DMS79 treated with DMSO at 0.1 percent for 48 hours (cell line): ENCODE results near the gene PTMS.

Source experiments
- DNase-seq: peaks from one replicate; lab custom pipeline; 2025; lab: John Stamatoyannopoulos, UW

PTMS gene

GRCh38 chr12:6771509-6772330, 5.6 kb downstream of the PTMS start:
- DNase-seq, result no peak

DNA sequence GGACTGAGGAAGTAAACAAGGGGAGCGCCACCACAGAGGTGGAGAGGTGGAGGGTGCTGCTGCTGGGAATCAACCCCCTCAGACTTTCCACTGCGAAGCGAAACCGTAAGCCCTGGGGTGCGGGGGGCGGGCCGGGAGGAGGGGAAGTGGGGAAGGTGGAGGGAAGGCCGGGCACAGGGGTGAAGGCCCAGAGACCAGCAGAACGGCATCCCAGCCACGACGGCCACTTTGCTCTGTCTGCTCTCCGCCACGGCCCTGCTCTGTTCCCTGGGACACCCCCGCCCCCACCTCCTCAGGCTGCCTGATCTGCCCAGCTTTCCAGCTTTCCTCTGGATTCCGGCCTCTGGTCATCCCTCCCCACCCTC, 6.2 kb downstream of the PTMS start, which contains the start of gene LAG3:
Gene LAG3 (plus strand): TSS at position 190 of the 365 bp plus-strand sequence. CDS start 333 bp downstream, outside the sequence.
- DNase-seq, result no peak

- peak; percentile 5 for DNase-seq
Measured at GRCh38 chr12:6772726-6773589, 6.8 kb downstream of the PTMS start.

DNA sequence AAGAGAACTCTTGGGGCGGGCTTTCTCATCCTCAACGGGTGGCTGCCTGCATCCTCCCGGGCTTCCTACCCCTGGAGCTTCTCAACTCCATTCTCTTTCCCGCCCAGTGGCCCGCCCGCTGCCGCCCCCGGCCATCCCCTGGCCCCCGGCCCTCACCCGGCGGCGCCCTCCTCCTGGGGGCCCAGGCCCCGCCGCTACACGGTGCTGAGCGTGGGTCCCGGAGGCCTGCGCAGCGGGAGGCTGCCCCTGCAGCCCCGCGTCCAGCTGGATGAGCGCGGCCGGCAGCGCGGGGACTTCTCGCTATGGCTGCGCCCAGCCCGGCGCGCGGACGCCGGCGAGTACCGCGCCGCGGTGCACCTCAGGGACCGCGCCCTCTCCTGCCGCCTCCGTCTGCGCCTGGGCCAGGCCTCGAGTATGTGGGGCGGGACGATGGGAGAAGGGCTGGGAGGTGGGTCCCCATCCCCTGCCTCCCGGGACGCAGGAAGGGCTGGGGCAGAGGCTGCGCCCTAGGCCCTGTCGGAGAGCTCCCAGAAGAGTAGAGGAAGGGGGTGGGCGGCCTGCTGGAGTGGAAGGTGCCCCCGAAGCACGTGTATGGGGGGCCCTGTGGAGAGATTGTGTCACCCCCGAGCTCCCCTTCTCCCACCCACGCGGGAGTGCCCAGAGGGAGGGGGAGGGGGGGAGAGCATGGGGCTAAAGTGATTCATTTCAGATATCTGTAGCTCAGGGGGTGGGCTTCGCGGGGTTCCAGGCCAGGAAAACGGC, 7.6 kb downstream of the PTMS start:
- DNase-seq, result no peak

- DNase-seq, result no peak
Measured at GRCh38 chr12:6774499-6775062, 8.4 kb downstream of the PTMS start.

DNA sequence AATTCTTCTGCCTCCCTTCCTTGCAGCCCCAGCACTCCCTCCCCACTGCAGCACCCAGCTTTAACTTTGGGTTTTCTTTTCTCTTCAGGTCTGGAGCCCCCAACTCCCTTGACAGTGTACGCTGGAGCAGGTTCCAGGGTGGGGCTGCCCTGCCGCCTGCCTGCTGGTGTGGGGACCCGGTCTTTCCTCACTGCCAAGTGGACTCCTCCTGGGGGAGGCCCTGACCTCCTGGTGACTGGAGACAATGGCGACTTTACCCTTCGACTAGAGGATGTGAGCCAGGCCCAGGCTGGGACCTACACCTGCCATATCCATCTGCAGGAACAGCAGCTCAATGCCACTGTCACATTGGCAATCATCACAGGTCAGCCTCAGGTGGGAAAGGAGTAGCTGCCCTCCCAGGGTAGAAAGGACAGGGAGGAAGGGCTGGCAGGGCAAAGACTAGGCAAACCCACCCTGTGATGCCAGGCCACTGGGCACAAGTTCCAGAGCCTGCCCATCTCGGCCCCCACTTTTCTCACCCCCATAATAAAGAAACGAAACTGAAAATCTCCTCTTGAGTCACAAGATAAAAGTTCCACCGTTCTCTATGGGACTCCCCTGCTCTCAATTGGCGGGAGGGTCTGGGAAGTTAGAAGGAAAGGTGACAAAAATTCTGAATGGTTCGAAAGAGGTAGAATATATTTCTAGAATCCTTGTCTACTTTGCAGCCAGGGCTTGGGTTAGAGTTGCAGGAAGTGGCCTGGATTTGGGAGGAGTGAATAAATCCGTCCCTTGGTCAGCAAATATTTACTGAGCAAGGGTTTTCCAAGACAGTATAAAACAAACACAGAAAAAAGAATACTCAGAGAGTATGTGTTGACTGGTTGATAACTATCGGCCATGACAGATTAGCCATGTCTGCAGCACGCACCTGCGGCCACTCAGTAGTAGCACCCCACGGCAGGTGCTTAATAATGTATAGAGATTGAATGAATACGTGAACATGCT, 9.3 kb downstream of the PTMS start:
- no peak for DNase-seq

GRCh38 chr12:6777386-6777785, 11.2 kb downstream of the PTMS start:
- no peak for DNase-seq

GRCh38 chr12:6778217-6778573, 12.0 kb downstream of the PTMS start:
- peak; percentile 58 for DNase-seq

DNA sequence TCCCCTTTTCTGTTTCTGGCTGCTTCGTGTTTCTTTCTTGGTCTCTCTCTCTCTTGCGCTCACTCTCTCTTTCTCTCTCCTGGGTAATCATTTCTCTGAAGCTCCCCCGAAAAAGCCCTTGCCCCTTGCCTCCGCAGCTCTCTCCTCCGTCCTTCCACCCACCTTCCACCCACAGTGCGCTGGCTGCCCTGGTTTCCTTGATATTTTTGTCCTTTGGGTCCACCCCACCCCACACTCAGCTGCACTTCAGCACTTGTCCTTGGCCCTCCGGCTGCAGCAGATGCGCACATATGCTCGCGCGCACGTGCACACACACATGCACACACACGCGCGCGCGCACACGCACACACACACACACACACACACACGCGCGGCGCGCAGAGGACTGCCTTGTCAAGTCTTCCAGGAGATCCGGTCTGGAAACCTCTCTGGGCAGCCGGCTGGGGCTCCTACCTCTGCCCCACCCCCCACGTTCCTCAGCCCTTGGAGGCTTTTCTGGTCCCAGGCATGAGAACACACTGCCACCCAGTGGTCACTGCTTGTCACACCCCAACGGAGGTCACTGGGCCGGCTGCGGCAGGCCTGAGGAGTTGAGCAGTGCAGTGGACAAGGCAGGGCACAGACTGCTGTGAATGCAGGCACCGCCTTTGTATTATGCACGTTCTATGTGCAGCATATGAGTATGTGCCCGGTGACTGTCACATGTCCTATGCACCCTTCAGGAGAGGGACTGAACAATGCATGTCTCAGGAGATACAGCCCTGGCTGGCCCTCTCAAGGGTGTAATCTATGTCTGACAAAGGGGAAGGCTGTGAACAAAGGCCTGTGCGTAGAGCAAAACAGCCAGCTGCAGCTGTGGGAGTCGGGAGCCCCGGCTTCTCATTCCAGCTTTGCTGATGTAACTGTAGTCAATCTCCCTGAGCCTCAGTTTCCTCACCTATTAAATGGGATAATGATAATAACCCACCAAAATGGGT, 12.7 kb downstream of the PTMS start:
- DNase-seq, result peak; percentile 92

DNA sequence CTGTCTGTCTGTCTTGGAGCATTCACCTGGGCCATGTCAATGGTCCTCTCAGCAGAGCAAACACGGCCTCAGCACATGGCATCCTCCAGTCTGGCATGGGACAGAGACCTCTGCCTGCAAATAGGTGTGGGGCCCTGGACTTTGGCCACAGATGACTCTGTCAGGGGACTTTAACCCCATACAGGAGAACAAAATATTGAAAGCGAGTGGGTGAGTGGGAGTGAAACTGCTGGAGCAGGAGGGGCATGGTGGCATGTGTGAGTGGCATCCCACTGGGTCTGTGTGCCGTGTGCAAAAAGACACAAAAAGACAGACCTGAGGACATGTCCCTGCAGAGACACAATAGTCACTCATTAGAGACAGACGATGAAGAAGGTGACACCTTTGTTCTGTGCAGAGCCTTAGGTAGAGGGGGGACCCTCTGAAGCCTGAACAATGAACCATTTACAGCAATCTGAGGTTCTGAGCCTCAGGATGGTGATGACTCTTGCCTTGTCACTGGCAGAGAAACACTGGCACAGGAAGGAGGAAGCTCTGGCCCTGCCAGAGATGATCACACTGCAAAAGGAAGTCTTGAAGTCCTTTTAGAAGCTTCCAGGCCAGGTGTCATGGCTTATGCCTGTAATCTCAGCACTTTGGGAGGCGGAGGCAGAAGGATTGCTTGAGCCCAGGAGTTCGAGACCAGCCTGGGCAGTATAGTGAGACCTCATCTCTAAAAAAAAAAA, 13.7 kb downstream of the PTMS start:
- no peak for DNase-seq

- no peak for DNase-seq
Measured at GRCh38 chr12:6780573-6780972, 14.4 kb downstream of the PTMS start.

- no peak for DNase-seq
Measured at GRCh38 chr12:6782119-6782518, 16.0 kb downstream of the PTMS start.

DNA sequence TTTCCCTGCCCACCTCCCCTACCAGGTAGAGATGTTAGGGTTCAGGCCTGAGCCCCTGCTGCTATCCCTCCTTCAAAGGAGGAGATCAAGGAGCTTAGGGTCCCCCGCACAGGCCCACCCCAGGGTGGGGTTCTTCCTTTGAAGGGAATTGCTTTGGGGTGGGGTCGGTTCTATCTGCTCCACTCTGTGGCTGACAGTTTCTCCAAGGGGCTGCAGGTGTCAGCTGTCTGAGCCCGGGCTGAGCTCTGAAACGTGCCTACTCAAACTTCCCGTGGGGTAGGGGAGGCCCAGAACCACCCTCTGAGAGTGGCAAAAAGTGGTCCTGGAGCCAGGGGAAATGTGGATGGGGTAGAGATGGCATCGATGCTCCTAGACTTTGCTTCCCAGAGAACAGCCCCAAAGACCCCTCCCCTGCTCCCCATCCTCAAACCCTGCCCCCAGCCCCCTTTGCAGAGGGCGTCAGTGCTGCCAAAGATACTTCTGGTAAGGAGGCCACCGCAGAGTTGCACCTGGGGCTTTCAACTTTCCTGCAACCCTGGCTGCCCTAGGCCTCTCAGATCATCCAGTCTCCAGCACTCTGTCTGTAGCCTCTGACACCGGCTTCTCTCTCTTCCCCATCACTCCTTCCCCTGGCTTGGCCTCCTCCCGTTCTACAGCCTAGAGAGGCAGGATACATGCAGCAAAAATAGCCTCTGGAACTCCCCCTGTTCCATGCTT, 16.8 kb downstream of the PTMS start:
- DNase-seq, result no peak

DNA sequence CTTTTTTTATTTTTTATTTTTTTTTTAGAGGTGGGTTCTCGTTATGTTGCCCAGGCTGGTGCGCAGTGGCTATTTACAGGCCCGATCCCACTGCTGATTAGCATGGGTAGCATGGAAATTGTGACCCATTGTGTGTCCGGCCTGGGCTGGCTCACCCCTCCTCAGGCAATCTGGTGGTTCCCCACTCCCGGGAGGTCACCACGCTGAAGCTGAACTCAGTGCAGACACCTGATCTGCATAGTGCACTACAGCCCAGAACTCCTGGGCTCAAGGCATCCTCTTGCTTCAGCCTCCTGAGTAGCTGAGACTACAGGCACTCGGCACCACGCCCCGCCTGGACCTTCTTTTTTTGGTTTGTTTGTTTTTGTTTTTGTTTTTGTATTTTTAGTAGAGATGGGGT, 17.7 kb downstream of the PTMS start:
- no peak for DNase-seq

GRCh38 chr12:6784296-6784695, 18.1 kb downstream of the PTMS start:
- no peak for DNase-seq

DNA sequence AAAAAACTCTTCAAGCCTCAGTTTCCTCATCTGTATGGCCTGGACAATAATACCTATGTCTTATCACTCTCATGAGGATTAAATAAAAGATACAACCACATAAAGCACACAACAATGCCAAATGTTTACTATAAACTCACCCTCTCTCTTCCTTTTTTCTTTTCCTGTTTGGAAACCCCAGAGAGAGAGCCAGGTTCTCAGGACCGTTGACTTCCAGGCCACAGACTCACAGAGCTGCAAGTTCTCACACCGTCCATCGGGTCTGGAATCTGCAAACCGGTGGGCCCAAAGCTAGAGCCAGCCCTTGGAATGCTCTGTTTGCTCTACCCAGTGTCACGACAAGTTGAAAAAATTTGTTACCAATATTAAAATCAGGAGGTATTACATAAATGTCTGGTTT, 18.6 kb downstream of the PTMS start:
- no peak for DNase-seq

DNA sequence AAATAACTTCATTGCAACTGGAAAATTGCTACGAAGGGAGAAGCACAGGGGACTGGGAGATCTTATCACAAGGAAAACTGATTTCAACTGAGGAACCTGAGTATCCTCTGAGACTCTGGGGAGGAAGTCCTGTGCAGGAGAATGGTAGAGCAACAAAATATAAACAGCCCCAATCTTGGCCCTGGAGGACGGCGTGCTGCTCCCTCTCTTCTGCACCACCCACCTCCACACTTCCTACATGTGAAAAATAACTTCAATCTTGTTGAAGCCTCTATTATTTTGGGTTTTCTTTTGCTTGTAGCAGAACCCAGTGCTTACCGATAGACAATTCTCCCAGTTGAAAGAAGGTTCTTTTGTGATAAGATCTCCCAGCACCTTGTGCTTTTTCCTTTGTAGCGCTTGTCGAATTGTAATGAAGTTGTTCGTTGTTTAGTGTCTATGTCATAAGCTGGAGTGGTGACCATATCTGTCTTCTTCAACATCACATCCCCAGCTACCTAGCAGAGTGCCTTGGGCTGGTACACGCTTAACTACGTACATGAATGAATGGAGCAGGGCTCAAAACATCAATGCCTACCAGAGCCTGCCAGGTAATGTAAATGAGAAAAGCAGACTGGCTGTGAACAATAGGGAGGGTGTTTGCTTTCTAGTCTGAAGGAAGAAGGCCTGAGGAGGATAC, 20.4 kb downstream of the PTMS start:
- no peak for DNase-seq

GRCh38 chr12:6787309-6787708, 21.1 kb downstream of the PTMS start:
- DNase-seq, result no peak
